HCEC 1CT (cell line): ENCODE results near the gene DHRS7.

Source experiments
- DNase-seq: peaks from one replicate; pipeline ENCODE4 v3.0.0-alpha.2; 2017

DHRS7 gene, protein sequence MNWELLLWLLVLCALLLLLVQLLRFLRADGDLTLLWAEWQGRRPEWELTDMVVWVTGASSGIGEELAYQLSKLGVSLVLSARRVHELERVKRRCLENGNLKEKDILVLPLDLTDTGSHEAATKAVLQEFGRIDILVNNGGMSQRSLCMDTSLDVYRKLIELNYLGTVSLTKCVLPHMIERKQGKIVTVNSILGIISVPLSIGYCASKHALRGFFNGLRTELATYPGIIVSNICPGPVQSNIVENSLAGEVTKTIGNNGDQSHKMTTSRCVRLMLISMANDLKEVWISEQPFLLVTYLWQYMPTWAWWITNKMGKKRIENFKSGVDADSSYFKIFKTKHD

DNA sequence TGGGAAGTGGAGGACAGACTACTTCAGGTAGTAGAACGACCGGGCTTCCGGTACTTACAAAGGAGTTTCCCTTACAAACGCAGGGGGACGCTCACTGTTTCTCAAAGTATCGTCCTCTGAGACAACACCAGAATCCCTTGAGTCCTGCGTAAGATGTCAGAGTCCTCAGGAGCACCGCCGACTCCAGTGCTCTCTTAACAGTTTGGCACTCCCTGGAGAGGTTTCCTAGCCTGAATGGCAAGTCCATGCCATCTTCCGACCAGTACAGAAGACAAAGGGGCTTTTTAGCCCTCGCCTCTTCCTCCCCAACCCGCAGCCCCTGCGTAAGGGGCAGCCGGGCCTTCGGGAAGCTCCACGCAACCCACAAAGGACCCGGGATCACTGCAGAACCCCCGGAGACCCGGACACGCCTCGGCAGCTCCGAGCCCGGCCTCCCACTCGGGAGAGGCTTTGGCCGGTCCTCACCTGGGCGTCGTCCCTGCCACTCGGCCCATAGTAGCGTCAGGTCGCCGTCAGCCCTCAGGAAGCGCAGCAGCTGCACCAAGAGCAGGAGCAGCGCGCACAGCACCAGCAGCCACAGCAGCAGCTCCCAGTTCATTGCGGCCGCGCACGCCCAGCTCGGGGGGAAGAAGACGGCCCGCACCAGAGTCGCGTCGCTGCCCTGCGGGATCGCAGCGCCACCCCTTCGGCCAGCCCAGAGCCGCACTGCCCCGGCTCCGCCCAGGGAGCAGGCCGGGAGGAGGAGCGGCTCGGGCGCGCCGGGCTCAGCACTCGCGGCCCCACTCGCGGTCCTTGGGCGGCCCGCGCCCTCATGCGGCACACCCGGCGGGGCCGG is at the start of gene DHRS7:
TSS of gene DHRS7 (minus strand) at position 687 of the 835 bp plus-strand sequence. CDS start at position 598, 89 bp downstream.
- DNase-seq = peak; percentile 81

GRCh38 chr14:60214415-60215126 is 49.4 kb upstream of the DHRS7 start:
- no peak for DNase-seq

GRCh38 chr14:60214003-60214402 is 48.8 kb upstream of the DHRS7 start:
- DNase-seq = no peak

GRCh38 chr14:60212503-60213371 is 47.5 kb upstream of the DHRS7 start:
- DNase-seq = no peak

- no peak for DNase-seq
These were observed 46.0 kb upstream of the DHRS7 start for GRCh38 chr14:60211153-60211552.

GRCh38 chr14:60210703-60211102 is 45.5 kb upstream of the DHRS7 start:
- DNase-seq = no peak

DNA sequence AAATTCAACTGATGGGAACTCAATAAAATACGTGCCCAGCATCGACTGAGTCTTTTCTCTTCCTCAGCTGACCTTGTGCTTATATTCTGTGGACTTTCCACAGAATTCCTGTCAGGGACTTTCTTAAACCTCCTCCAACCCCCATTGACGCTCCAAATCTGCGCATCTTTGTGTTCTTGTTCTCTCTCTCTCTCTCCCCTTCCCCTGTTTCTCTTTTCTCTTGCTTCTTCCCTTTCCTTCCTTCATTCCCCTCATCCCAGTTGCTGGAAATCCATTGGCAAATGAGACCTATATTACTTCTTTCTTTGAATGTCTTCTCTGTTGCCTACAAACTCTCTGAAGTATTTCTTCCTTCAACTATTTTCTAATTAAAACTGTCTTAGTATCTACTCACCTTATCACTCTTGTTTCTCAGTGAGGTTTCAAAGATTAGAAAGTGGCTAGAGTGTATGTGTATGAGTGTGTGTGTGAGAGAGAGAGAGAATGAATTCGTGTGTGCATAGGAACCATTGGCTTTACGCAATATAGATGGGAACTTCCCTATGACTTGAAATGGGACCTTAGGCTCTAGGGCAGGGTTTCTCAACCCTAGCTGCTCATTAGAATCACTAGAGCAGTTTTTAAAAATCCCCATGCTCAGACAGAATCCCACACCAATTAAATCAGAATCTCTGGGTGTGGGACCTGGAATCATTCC is 41.8 kb upstream of the DHRS7 start:
- no peak for DNase-seq

DNA sequence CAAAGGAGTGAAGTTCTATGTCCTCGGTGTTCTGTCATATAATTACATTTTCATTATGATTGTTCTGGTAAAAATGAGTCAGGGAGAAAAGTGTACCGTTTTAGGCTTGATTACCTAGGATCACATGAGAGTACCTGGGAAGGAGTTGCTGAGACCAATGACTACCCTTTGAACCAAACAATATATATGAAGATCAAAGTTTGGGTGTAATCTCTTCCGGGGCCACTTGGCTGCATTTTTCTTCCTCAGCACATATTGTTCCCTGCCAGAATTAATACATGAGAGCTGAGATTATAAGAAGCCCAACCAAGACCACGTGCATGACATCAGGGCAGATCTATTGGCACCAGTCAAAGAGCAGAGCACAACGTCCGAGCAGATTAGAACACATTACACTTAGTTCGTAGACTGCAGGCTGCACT is 41.1 kb upstream of the DHRS7 start:
- no peak for DNase-seq

- DNase-seq = no peak
These were observed 39.9 kb upstream of the DHRS7 start for GRCh38 chr14:60204843-60205774.

DNA sequence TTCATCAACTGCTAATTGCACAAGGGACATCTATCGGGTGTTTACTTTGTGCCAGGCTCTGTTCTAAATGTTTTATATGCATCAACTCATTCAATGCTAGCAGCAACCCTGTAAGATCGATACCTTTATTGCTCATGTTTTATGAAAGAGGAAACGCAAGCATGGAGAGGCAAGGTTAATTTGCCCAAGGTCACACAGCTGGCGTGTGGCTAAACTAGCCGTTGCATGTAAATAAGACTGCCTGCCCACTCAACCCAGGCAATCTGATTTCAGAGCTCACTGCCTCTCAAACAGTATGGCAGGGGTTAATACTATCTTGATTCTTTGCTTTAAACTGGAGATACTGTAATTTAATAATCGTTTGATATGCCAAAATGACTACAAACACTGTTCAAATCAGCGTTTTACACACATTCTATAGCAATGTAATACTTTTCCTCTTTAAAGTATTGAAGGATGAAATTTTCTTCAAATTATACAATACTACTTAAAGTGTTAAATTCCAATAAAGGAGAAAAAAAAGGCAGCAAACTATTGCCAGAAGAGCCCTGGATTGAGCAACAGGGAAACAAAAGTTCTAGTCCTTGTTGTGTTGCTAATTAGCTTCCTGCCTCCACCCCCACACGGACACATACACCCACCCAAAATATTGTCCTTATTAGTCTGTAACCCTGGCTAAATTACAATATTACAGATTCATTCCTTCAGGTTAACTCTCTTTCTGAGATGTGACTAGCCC is 39.1 kb upstream of the DHRS7 start:
- no peak for DNase-seq

- no peak for DNase-seq
These were observed 34.1 kb upstream of the DHRS7 start for GRCh38 chr14:60199321-60199720.

DNA sequence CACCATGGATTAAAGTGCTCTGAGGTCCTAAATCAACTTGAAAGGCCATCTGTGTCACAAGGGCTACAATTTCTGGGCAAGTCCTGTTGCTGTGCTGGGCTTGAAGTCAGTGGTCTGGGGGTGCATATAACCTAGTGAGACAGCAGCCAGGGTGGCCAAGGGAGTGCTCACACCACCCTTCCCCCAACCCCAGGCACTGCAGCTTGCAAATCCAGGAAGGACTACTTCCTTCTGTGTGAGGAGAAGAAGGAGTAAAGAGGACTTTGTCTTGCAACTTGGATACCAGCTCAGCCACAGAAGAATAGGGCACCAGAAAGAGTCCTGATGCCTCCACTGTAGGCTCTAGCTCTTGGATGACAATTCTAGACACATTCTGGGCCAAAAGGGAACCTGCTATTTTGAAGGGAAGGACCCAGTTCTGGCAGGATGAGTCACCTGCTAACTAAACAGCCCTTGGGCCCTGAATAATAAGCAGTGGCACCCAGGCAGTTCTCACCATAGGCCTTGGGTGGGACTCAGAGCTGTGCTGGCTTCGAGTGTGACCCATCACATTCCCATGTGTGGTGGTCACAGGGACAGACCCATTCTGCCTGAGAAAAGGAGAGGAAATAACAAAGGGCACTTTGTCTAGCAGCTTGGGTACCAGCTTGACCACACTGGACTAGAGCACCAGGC is 32.6 kb upstream of the DHRS7 start:
- no peak for DNase-seq

- no peak for DNase-seq
These were observed 31.1 kb upstream of the DHRS7 start for GRCh38 chr14:60196291-60196690.

DNA sequence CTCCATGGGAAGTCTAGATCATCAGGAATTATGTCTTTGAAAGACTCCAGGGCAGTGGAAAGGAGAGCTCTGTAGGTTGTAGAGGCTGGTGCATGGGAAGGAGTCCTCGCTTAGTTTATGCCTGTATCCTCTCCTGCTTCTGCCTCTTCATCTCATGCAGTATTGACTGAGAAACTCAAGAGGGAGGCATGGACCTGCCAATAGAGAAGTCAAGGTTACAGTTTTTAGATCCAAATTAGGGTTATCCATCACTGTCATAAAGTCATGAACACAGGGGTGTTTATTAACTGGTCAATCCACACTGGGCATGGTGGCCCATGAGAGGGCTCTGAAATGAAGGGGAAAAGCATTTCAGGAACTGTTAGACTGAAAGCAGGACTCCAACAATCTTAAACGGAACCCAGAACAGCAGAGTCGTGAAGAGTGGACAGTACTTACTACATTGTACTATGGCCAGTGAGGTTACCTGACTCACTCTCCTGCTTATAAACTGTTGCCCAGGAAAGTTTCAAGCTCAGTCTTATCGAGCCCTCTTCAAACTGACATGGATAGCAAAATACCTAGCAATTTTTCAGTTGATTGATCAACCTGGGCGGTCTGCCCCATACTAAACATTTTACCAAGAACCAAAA is 30.1 kb upstream of the DHRS7 start:
- DNase-seq = no peak

DNA sequence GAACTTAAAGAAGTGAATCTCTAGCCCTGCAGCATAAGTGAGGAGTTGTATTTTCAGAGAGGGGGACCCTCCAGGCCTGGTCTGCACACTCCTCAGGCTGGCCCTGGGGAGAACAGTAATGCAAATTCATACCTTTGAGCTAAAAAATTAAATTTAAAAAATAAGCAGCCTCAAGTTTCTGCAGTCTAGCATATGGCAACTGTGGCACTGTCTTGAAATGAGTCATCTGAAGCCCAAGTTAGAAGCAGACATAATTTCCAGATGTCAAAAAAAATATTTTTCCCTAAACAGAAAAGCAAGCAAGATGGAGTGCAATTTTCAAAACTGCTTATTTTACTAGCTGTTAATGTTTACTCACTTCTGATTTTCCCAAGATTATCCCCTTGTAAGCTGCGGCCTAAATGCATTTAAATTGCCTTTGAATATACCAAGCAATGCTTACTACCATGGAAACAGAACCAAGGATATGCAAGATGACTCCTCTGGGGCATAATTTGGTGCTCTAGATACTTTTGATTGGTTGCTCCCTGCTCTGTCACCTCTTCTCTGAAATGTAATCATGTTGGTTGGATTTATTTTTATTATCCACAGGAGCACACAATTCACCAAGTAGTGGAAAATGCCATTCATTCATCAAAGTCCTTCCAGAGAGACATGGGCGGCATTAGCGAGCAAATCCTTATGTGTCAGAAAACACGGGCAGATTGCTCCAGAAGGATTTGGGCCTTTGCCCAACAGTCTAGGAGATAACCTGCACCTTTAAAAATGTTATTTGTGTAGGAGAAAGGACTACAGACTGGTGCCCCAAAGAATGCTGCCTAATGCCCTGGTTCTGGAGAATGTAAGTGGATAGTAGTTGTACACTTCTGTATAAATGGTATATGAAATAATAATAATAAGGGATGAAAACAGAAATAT is 25.0 kb upstream of the DHRS7 start:
- DNase-seq = no peak

DNA sequence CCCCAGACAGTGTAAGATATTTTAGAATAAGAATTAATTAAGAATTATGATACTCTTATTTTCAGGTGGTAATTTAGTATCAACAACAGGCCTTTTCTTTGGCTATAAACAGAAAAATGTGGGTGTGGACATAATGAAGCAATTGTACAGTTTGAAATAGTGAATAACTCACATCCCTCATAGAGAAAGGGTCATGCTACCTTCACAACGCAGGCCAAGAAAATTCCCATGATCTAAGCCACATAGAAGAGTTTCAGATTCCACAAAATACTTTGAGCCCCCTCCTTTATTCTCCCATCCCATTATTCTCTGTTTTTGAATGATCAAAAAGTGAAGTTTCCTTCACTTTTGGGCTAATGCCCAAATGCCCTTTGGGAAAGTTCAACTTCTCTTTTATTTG is 23.5 kb upstream of the DHRS7 start:
- no peak for DNase-seq

DNA sequence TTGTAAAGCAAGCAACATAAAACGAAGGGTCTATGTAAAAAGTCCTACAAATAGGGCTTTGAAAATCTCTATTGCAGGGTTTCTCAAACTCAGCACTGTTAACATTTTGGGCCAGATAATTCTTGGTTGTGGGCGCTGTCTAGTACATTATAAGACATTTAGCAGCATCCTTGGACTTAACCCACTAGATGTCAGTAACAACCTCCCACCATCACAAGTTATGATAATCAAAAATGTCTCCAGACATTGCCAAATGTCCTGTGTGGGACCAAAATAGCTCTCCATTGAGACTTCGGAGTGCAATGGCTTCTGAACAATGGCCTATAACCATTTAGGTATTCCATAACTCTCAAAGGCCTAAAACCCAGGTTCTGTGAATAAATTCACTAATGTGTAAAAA is 22.9 kb upstream of the DHRS7 start:
- DNase-seq = peak; percentile 22
